ENCODE results near the gene ADAP1.

GRCh38 chr7:945147-945555 is 9.3 kb downstream of the ADAP1 start:
- TF ChIP-seq CTCF (conservative IDR thresholded peaks at IDR 0.05; ENCODE audit: low read depth, low read length) (no peak), EZH2 (IDR thresholded peaks at IDR 0.05; ENCODE audit: borderline replicate concordance, low read depth, low read length, poor library complexity, severe bottlenecking) (no peak)

All from A673 (cell line).